ENCODE results near the gene APBB2. TPM values are rescaled to one million over a fixed set of nuclear protein-coding genes. Genes with fewer than 3 reads are reported as not detected.

Gene APBB2
- total RNA-seq, 2 donors from 2014 or later = 17.4 to 56.6 TPM

DNA sequence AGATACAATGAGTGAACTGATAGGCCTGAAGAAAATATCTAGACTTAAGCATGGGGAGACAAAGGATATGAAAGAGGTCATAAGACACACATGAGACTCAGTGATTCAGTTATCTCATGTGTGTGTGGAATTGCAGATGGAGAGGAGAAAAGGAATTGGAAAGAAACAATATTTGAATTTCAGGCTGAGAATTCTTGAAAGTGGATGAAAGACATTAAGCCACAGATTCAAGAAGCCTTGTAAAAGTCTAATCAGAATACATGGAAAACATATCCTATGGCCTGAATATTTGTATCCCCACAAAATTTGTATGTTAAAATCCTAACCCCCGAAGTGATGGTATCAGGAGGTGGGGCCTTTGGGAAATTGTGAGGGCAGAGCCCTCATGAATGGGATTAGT is 436.3 kb downstream of the APBB2 start:
- no peaks in the 10 kb centered on the region for H3K9me3 ChIP-seq
- no peaks in the 10 kb centered on the region for H3K27me3 ChIP-seq (replicated peaks; ENCODE audit: insufficient read depth)
- intact Hi-C loops (cut with DNase I) = no loop called here
- TF ChIP-seq POLR2AphosphoS5 (IDR thresholded peaks at IDR 0.05) = no peak
- TF ChIP-seq POLR2A (IDR thresholded peaks at IDR 0.05) = no peak
- TF ChIP-seq, protein P1, sequence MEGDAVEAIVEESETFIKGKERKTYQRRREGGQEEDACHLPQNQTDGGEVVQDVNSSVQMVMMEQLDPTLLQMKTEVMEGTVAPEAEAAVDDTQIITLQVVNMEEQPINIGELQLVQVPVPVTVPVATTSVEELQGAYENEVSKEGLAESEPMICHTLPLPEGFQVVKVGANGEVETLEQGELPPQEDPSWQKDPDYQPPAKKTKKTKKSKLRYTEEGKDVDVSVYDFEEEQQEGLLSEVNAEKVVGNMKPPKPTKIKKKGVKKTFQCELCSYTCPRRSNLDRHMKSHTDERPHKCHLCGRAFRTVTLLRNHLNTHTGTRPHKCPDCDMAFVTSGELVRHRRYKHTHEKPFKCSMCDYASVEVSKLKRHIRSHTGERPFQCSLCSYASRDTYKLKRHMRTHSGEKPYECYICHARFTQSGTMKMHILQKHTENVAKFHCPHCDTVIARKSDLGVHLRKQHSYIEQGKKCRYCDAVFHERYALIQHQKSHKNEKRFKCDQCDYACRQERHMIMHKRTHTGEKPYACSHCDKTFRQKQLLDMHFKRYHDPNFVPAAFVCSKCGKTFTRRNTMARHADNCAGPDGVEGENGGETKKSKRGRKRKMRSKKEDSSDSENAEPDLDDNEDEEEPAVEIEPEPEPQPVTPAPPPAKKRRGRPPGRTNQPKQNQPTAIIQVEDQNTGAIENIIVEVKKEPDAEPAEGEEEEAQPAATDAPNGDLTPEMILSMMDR (IDR thresholded peaks at IDR 0.05) = no peak
- 100% methylated on average over 1 of the region's 1 CpG for WGBS
- no peak for DNase-seq (ENCODE audit: low spot score)
- no peaks in the 10 kb centered on the region for H3K36me3 ChIP-seq
- no peak overlapping the region for H3K4me3 ChIP-seq
- H3K27ac ChIP-seq = no peak overlapping the region
- H3K4me1 ChIP-seq (replicated peaks) = no peaks in the 10 kb centered on the region

DNA sequence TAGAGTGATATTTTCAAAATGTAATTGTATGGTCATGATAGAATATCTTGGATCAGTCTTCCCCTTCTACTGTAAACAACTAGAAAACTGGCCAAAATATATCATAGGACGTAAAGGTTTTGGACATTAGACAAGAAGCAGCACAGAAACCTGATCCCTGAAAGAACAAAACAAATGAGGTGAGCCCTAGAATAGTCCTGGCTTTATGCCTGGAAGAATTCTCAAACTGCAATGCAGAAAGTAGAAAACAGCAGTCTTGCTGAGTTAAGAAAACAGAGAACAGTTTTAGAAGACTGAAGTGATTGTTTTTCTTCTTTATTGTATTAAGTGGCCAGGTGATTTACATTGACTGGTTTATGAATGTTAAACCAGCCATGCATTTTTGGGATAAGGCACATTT is 445.1 kb downstream of the APBB2 start:
- no peaks in the 10 kb centered on the region for H3K36me3 ChIP-seq
- DNase-seq (ENCODE audit: low spot score) = no peak
- H3K4me1 ChIP-seq (replicated peaks) = no peaks in the 10 kb centered on the region
- TF ChIP-seq, protein P1 (IDR thresholded peaks at IDR 0.05) = no peak
- TF ChIP-seq POLR2AphosphoS5 (IDR thresholded peaks at IDR 0.05) (no peak), POLR2A (IDR thresholded peaks at IDR 0.05) (no peak)
- no peak overlapping the region for H3K27ac ChIP-seq
- H3K27me3 ChIP-seq (replicated peaks; ENCODE audit: insufficient read depth) = no peaks in the 10 kb centered on the region
- intact Hi-C loops (cut with DNase I) = no loop called here
- no peaks in the 10 kb centered on the region for H3K9me3 ChIP-seq
- H3K4me3 ChIP-seq = no peak overlapping the region
- 11% methylated on average over 1 of the region's 1 CpG for WGBS

DNA sequence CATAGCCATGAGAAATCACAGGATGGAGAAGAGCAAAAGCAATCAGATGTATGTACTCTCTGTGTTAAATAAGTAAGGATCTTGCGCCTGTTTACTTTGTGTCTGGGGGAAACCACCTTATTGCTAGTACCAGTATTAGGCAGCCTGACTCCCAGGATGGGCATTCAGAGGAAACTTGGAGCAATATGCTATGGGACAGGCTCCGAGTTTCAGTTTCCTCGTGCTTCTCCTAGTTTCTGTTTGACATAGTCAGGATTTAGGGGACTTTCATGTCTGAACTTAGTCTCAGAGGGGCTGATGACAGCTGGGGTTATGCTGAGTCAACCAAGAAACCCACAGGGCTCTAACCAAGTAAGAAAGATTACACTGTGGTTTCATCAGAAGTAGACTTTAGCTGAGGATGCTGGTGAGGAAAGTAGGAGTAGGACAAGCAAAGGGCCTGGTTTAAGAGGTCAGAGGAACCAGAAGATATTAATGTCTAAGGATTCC is 451.1 kb downstream of the APBB2 start:
- no peaks in the 10 kb centered on the region for H3K9me3 ChIP-seq
- H3K36me3 ChIP-seq = no peaks in the 10 kb centered on the region
- no peak overlapping the region for H3K4me3 ChIP-seq
- no peaks in the 10 kb centered on the region for H3K4me1 ChIP-seq (replicated peaks)
- H3K27me3 ChIP-seq (replicated peaks; ENCODE audit: insufficient read depth) = no peaks in the 10 kb centered on the region
- intact Hi-C loops (cut with DNase I) = no loop called here
- DNase-seq (ENCODE audit: low spot score) = no peak
- WGBS = 92% methylated on average over 3 of the region's 3 CpGs
- TF ChIP-seq, protein P1 (IDR thresholded peaks at IDR 0.05) = no peak
- TF ChIP-seq POLR2AphosphoS5 (IDR thresholded peaks at IDR 0.05) (no peak), POLR2A (IDR thresholded peaks at IDR 0.05) (no peak)
- no peak overlapping the region for H3K27ac ChIP-seq

Small RNAs within 50 kb of the gene (small RNA-seq; reads per million reads assigned to genes)
- gene RF00019 (0 reads per million in 2 donors), gene RNA5SP160 (0 reads per million in 2 donors), gene RNU6-1195P (0 reads per million in 2 donors), gene RNU6-836P (0 reads per million in 2 donors)

Other genes starting within 250 kb of the APBB2 start
- gene UCHL1, start 42.4 kb upstream of the APBB2 start, total RNA-seq = 10 to 100 TPM; 11.6 to 61.5 TPM

All from prostate gland (tissue), 2 donors.